Effector CD8-positive, alpha-beta T cell (primary cell): ENCODE data around the gene AKAP9.
"Not testable (repeated sequence)": the region's sequence is repeated elsewhere in the genome, so short reads cannot be mapped to it uniquely, and the experiment has no call there.

Source experiments
- DNase-seq: peaks from one replicate; lab custom pipeline; 2025; lab: John Stamatoyannopoulos, UW

Gene AKAP9

DNA sequence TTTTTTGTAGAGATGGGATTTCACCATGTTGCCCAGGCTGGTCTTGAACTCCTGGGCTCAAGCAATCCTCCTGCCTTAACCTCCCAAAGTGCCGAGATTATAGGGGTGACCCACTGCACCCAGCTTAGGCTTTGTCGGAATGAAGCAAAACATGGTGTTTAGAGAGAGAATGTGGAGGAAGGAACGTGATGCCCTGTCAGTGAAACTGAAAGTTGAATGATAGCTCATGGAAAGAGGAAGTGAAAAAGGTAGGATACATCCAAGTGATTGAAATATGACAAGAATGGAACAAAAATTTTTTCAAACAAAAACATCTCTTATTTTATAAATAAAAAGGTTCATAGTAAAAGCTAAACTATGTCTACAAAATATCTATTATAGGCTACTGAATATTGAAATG lies 5.9 kb downstream of the AKAP9 start:
- no peak for DNase-seq

DNA sequence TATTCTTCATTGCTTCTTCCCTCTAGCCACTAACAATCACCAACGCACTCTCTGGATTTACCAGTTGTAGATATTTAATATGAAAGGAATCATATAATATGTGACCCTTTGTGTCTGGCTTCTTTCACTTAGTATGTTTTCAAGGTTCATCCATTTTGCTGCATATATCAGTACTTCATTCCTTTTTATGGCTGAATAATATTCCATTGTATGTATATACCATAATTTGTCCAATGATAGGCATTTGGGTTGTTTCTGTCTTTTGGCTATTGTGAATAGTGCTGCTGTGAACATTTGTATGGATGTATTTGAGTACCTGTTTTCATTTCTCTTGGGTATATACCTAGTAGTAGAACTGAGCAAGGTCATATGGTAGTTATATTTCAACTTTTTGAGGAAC lies 7.3 kb downstream of the AKAP9 start:
- DNase-seq: no peak

DNA sequence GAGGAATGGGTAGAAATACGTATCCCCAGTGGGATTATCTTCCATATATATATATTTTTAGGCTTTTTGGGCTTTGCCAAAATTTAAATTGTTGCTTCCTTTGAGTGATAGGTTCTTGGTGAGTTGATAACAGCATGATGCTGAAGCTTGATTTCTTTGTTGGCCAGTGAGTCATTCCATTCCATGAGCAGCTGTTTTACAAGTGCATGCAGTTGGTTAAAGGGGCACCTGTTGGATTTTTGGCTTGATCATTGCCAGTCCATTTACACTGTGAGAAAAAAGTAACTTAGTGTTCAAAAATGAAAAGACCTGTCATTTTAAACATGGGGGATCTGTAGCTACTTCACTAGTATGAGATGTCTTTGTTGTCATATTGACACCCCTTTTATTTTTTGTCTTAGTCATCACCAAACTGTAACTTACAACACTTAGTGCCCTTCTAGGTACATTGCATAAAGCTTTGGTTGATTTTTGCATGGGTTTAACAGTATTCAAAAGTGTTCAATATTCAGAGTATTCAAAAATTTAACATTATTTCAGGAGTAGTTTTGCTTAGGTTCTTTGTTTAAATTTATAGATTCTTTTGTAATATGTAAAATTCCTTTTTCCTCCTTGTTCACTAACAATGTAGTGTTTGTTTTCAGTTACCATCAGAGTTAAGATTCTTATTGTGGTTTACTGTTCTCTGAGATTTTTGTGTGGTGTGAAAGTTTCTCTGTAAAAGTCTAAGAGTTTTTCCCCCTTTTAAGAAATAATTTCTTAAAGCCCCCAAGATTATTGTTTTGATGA lies 8.8 kb downstream of the AKAP9 start:
- DNase-seq: no peak

DNA sequence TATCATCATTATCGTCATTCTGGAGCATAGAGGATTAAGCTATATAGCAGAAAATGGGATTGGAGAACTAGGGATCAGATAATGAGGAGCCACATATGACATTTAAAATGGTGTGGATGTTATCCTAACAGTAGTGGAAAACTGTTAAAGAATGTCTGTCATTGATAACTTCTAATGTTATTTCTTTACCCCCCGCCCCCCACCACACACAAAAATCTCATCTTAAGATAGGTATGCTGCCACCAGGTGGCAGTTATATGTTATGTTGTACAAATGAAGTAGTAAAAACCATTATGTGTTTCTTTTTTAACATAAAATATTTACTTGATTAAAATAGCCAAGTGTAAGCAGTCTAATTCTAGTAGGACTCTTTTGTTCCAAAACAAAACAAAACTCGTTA lies 13.0 kb downstream of the AKAP9 start:
- no peak for DNase-seq

DNA sequence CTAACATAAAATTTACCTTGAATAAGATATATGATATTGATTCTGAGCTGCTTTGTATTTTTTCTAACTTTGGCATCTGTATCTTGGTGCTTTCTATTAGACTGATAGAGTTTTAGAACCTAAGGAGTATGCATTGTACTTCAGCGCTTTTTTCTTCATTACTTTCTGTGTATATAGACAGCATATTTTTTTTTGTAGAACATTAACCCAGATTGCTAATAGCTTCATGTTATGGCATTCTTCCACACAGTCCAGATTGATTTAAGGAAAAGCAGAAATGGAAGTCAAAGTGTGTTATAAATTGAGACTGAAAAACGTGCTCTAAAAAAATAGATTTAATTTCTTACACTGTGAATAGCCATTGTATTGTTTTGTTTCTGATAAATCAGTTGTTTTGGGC lies 15.8 kb downstream of the AKAP9 start:
- not testable (repeated sequence) for DNase-seq

DNA sequence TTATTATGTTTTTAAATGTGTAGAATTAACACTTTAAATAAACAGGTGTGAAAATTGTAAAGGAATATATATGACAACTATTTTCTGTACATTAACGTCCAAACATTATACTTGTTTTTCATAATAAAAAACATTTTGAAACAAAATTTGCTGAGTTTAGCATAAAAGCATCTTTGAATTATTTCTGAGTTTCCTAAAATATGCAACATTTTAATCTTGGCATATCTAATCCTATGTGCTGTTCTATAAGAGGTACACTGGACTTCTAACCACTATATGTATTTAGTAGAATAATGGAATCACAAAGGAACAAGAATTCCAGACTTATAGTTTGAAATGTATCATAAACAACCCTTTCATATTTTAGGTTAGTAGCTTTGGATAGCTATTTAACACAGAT lies 16.6 kb downstream of the AKAP9 start:
- no peak for DNase-seq

DNA sequence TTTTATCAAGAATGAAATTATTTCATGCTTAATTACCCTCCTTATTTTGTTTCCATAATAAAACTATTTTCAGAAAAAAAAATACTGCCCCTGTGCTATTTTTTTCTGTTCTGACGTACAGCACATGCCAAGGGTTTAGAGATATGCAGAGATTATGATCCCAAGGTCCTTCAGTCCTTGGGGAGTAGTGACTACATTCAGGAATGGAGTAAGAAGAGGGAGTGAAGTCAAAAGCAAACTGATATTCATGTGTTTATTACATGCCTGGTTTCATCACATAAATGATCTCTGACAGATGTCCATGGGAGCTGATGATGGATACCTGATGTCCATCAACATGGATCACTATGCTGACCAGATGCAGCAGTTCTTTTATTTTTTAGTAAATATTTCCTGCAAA lies 17.2 kb downstream of the AKAP9 start:
- DNase-seq: no peak

DNA sequence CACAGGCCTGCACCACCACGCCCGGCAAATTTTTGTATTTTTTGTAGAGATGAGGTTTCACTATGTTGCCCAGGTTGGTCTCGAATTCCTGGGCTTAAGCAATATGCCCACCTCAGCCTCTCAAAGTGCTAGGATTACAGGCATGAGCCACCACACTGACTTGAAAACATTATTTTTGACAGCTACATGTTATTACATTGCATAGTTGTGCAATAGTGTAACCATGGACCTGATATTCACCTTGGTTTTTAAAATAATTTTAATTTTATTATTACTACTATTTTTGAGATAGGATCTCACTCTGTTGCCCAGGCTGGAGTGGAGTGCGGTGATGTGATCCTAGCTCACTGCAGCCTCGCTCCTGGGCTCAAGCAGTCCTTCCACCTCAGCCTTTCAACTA lies 18.4 kb downstream of the AKAP9 start:
- DNase-seq: no peak

DNA sequence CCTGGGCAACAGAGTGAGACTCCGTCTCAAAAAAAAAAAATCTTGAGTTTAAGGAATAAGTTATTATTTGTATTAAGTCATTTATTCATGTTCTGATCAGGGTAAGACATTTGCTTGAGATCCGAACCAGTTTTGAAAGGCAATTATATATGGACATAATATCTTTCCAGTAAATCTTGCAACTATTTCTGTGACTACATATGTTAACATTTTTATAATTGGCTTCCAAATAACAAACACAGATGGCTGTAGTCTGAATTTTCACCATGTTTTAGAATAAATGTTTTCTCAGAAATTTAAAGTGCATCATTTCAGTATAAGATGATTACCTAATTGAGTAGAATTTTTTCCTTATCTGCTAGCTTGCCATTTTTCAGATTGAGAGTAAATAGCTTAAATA lies 21.2 kb downstream of the AKAP9 start:
- no peak for DNase-seq

DNA sequence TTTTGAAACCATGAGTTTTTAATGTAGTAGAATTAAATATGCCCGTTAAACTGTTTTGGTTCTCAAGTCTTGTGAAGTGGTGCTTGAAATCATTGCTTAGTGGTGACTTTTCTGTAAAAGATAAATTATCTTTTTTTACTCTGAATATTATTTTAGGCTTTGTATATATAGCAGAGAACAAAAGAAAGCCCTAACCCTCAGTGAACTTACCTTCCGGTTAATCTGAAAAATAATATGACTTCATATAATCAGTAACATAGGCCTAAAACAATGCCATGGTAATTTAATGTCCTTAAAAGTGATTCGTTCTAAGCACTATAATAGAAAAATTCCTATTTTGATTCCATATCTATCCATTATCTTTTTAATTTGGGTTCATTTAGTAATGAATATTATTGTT lies 21.8 kb downstream of the AKAP9 start:
- DNase-seq: no peak

DNA sequence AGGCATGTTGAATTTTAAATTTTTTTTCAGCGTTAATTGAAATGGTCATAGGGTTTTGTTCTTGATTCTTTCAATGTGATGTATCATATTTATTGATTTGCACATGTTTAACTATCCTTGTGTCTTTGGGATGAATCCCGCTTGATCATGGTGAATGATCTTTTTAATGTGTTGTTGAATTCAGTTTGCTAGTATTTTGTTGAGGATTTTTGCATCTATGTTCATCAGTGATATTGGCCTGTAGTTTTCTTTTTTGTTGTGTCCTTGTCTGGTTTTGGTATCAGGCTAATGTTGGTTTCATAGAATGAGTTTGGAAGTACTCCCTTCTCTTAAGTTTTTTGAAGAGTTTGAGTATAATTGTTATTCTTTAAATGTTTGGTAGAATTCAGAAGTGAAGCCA lies 26.9 kb downstream of the AKAP9 start:
- not testable (repeated sequence) for DNase-seq

DNA sequence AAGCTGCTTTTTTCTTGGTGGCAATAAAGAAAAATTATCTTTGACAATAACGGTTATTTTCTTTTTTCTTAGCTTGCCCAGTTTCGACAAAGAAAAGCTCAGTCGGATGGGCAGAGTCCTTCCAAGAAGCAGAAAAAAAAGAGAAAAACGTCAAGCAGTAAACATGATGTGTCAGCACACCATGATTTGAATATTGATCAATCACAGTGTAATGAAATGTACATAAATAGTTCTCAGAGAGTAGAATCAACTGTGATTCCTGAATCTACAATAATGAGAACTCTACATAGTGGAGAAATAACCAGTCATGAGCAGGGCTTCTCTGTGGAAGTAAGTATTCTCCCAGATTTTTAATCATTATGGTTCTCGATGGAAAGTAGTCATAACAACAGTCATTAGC lies 33.0 kb downstream of the AKAP9 start:
- DNase-seq: no peak

DNA sequence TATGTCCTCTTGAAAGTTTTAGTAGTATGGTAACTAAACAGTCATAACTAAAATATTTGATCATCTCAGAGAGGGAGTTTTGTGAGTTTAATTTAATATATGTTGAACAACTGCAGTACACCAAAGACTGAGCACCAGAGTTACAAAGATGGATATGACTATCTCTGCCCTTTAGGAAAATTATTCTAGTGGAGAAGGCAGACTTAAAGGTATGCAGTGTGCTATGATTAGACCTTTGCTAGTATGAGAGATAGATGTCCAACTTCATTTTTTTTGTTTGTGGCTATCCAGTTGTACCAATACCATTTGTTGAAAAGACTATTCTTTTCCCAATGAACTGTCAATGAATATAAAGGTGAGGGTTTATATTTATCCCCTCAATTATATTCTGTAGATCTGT lies 33.4 kb downstream of the AKAP9 start:
- DNase-seq: no peak

DNA sequence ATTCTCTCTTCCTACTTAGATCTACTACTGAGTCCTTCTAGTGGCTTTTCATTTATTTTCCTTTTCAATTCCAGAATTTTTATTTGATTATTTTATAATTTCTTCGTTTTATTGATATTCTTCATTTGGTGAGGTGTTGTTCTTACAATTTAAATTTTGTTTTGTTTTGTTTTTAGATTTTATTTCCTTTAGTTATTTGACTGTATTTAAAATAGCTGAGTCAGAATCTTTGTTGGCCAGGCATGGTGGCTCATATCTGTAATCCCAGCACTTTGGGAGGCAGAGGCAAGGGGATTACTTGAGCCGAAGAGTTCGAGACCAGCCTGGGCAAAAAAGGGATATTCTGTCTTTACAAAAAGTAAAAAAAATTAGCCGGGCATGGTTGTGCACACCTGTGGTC lies 36.1 kb downstream of the AKAP9 start:
- no peak for DNase-seq

DNA sequence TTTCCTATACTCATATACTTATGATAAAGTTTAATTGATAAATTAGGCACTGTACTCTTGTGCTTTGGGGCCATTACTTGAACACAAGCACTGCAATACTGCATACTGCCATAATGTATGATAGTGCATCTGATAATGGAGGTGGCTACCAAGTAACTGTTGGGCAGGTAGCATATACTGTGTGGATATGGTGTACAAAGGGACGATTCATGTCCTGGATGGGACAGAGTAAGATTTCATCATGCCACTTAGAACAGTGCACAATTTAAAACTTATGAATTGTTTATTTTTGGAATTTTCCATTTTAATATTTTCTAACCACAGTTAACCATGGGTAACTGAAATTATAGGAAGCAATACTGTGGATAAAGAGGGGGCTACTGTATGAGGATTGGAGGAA lies 38.9 kb downstream of the AKAP9 start:
- no peak for DNase-seq

DNA sequence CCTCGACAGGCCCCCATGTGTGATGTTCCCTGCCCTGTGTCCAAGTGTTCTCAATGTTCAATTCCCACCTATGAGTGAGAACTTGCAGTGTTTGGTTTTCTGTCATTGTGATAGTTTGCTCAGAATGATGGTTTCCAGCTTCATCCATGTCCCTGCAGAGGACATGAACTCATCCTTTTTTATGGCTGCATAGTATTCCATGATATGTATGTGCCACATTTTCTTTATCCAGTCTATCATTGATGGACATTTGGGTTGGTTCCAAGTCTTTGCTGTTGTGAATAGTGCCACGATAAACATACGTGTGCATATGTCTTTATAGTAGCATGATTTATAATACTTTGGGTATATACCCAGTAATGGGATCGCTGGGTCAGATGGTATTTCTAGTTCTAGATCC lies 41.7 kb downstream of the AKAP9 start:
- not testable (repeated sequence) for DNase-seq

DNA sequence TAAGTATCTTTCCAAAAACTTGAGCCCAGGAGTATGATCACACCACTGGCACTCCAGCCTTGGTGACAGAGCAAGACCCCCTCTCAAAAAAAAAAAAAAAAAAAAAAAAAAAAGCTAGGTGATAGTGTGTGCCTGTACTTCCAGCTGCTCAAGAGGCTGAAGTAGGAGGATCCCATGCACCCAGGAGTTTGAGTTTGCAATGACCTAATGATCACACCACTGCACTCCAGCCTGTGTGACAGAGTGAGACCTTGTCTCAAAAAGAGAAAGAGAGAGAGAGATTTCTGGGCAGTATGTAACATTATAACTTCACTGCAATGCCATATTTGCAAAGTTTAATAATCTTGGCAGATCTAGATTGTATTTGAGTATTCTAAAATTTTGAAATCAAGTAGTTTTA lies 47.6 kb downstream of the AKAP9 start:
- DNase-seq: no peak

DNA sequence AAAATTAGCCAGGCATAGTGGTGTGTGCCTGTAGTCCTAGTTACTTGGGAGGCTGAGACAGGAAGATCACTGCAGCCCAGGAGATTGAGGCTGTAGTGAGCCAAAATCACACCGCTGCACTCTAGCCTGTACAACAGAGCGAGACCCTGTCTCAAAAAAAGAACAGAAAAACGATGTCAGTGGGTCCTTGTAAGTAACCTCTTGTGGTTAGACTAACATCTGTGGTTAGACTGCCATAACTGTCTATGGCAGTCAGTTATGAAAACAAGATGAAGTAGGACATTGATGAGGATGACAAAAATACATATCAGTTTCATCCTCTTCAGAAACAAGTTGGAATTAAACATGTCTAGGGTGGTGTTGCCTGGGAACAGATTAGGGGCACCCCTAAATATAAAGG lies 53.3 kb downstream of the AKAP9 start:
- DNase-seq: no peak

DNA sequence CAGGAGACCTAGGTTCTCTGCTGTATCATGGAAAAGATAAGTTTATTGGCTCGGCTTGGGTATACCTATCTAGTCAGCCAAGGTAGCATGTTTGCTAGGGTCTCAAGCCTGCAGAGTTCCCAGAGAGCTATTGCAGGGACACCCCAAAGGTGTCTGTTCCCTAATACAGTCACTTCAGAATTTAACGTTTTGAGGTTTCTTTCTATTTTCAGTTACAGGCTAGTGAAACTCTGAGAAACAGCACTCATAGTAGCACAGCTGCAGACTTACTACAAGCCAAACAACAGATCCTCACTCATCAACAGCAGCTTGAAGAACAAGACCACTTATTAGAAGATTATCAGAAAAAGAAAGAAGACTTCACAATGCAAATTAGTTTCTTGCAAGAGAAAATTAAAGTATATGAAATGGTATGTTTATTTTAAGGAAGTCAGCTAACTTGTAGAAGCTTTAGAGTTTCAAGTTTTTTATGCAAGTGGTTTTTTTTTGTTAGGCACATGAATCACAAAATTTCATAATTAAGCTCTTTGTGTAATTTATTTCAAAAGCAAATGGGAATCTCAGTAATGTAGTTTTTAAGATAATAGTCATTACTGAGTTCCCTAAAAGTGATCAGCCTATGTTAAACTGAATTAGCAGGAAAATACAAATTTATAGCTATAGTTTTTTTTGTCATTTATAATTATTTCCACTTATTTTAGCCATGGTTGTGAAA lies 54.9 kb downstream of the AKAP9 start:
- no peak for DNase-seq

DNA sequence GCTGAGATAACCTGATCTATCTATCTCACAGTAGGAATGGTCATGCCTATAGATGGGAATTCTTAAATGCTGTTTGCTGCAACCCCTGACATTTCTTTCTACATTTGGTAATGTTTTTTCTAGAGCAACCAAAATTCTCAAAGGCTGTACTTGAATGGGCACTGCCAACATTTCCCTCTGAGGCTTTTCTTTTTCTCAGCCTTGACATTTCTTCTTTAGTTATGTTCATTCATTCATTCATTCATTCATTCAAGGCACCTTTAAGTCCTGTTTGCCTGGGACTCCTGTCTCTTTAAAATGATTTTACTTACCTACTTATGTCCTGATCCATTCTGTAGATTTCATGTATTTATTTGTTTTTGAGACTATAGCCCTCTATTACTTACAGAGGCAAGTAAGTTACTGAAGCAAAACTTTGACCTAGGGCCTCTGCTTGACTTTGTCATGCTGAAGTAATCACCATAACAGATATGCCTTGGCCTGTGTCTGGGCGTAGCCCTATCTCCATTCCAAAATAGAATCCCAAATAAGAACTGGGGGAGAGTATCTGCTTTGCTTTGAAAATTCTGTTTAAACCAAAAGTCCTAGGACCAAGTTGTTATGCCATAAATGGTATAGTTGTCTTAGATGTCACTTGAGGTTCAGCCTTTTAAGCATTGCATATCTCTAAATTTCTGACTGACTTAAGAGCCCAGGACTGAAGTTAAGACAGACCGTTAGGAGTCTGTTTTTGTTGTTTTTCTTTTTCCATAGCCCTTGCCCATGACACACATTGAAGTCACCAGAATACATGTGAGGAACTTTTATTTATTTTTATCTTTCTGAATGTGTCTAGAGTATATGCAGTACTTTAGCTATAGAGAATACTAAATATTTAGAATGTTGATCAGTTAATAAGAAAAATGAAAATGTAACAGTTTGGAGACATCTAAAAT lies 59.2 kb downstream of the AKAP9 start:
- no peak for DNase-seq

DNA sequence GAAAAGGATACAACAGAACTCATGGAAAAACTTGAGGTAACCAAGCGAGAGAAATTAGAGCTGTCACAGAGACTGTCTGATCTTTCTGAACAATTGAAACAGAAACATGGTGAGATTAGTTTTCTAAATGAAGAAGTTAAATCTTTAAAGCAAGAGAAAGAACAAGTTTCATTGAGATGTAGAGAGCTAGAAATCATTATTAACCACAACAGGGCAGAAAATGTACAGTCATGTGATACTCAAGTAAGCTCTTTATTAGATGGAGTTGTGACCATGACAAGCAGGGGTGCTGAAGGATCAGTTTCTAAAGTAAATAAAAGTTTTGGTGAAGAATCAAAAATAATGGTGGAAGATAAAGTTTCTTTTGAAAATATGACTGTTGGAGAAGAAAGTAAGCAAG lies 62.1 kb downstream of the AKAP9 start:
- no peak for DNase-seq

DNA sequence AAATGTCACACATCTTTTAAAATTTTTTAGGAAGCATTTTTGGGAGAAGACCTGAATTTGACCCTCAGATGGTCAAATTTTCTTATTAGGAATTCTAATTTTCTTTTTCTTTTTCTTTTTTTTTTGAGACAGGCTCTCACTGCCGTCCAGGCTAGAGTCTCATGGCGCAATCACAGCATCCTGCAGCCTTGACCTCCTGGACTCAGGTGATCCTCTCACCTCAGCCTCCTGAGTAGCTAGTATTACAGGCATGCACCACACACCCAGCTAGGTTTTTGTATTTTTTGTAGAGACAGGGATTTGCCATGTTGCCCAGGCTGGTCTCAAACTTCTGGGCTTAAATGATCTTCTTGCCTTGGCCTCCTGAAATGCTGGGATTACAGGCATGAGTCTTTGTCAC lies 65.4 kb downstream of the AKAP9 start:
- DNase-seq: no peak

DNA sequence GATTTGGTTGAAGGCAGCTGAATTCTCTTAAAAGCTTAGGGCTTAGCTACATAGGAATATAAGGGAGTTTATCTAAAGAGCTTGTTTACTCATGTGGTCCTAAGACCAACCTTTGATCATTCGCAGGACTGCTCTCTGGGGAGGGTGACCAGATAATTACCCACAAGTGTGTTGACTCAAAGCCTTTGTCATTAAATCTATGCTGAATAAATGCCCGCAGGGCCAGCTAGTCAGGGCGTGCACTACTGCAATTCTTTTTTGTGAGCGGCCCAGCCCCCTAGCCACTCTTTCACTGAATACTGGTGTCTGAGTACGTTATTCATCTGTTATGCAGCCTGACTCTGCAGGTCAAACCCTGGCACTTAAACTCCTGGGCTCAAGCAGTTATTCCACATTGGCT lies 69.6 kb downstream of the AKAP9 start:
- no peak for DNase-seq
